ENCODE results near the gene RAB11FIP2. TPM values are rescaled to one million over a fixed set of nuclear protein-coding genes. Genes with fewer than 3 reads are reported as not detected.

Gene RAB11FIP2
- total RNA-seq, 1 experiment from 2014 or later, result 12.2 TPM

- Mint-ChIP-seq H3K4me1 (peaks cover 35% of the 10 kb centered on the region), H3K27me3 (ENCODE audit: low read depth) (no peaks in the 10 kb centered on the region), H3K27ac (no peak overlapping the region), H3K36me3 (no peaks in the 10 kb centered on the region; the same call in 1 of the 2 replicates), H3K9me3 (no peaks in the 10 kb centered on the region), H3K4me3 (no peak overlapping the region)
- no peak for TF ChIP-seq CTCF (IDR thresholded peaks at IDR 0.05)
- TF ChIP-seq ESRRA (CRISPR knock-in tag; IDR thresholded peaks at IDR 0.05; ENCODE audit: borderline replicate concordance), result no peak
- no peak for TF ChIP-seq ATF3 (CRISPR knock-in tag; conservative IDR thresholded peaks at IDR 0.05)
- TF ChIP-seq E2F4 (CRISPR knock-in tag; IDR thresholded peaks at IDR 0.05; ENCODE audit: borderline replicate concordance, low read depth), result no peak
- TF ChIP-seq OVOL2 (CRISPR knock-in tag; IDR thresholded peaks at IDR 0.05; ENCODE audit: borderline replicate concordance), result no peak
- no peak for TF ChIP-seq TEAD4 (CRISPR knock-in tag; IDR thresholded peaks at IDR 0.05)
- no peak for TF ChIP-seq FOXK1 (CRISPR knock-in tag; IDR thresholded peaks at IDR 0.05)
- no peak for TF ChIP-seq STAT6 (CRISPR knock-in tag; conservative IDR thresholded peaks at IDR 0.05; ENCODE audit: low read depth)
- TF ChIP-seq ARID4B (CRISPR knock-in tag; IDR thresholded peaks at IDR 0.05; ENCODE audit: borderline replicate concordance), result no peak
- no peak for TF ChIP-seq CREM (CRISPR knock-in tag; IDR thresholded peaks at IDR 0.05)
- no peak for TF ChIP-seq ATF1 (CRISPR knock-in tag; IDR thresholded peaks at IDR 0.05)
- no peak for TF ChIP-seq RELA (CRISPR knock-in tag; IDR thresholded peaks at IDR 0.05; ENCODE audit: borderline replicate concordance)
- no peak for TF ChIP-seq CREB1 (CRISPR knock-in tag; IDR thresholded peaks at IDR 0.05)
- TF ChIP-seq E2F1 (CRISPR knock-in tag; IDR thresholded peaks at IDR 0.05), result no peak
- no peak for TF ChIP-seq PRDM15 (CRISPR knock-in tag; IDR thresholded peaks at IDR 0.05)
- TF ChIP-seq ZNF138 (CRISPR knock-in tag; conservative IDR thresholded peaks at IDR 0.05), result no peak
- TF ChIP-seq SMAD4 (CRISPR knock-in tag; IDR thresholded peaks at IDR 0.05), result no peak
- ChIA-PET POLR2A (no interaction called here), CTCF (no interaction called here)
- ATAC-seq, result no peak
- DNase-seq (ENCODE audit: low spot score), result no peak
These were observed 12.8 kb downstream of the RAB11FIP2 start for GRCh38 chr10:118033905-118034304.

Data from WTC11 (cell line).